GM18873 (cell line): Measurements from ENCODE around the gene GPATCH1.
"Not testable (repeated sequence)": the region's sequence is repeated elsewhere in the genome, so short reads cannot be mapped to it uniquely, and the experiment has no call there.

Source experiments
- ATAC-seq: cut with Tn5 transposase; IDR thresholded peaks from one replicate; pipeline ENCODE4 v1.9.1; 2021; ENCODE audit warnings: mild to moderate bottlenecking, moderate library complexity, moderate number of reproducible peaks; ENCODE audit not compliant: unreplicated experiment, low FRiP score

GPATCH1 gene

GRCh38 chr19:33111587-33111986 lies 30.6 kb downstream of the GPATCH1 start:
- no peak for ATAC-seq

GRCh38 chr19:33114312-33114711 lies 33.3 kb downstream of the GPATCH1 start:
- ATAC-seq = no peak

- no peak for ATAC-seq
Observed at GRCh38 chr19:33117501-33117900, 36.5 kb downstream of the GPATCH1 start.

- no peak for ATAC-seq
Observed at GRCh38 chr19:33118643-33119042, 37.7 kb downstream of the GPATCH1 start.

- no peak for ATAC-seq
Observed at GRCh38 chr19:33124207-33125098, 43.5 kb downstream of the GPATCH1 start.

GRCh38 chr19:33125929-33126388 lies 45.0 kb downstream of the GPATCH1 start:
- ATAC-seq = no peak

- ATAC-seq = not testable (repeated sequence)
Observed at GRCh38 chr19:33126712-33127111, 45.7 kb downstream of the GPATCH1 start.

- no peak for ATAC-seq
Observed at GRCh38 chr19:33129901-33130300, 48.9 kb downstream of the GPATCH1 start.

GRCh38 chr19:33130433-33130832 lies 49.5 kb downstream of the GPATCH1 start:
- no peak for ATAC-seq

- no peak for ATAC-seq
Observed at GRCh38 chr19:33132021-33132420, 51.0 kb downstream of the GPATCH1 start, which contains the start of gene WDR88. Gene WDR88 (plus strand): TSS chr19:33132114. CDS start chr19:33132170, 56 bp downstream.

- no peak for ATAC-seq
Observed at GRCh38 chr19:33132425-33132824, 51.4 kb downstream of the GPATCH1 start.

- ATAC-seq = no peak
Observed at GRCh38 chr19:33133438-33134031, 52.6 kb downstream of the GPATCH1 start.

- no peak for ATAC-seq
Observed at GRCh38 chr19:33134571-33135041, 53.6 kb downstream of the GPATCH1 start.

- ATAC-seq = no peak
Observed at GRCh38 chr19:33139165-33139564, 58.2 kb downstream of the GPATCH1 start.

GRCh38 chr19:33143897-33144405 lies 63.0 kb downstream of the GPATCH1 start:
- no peak for ATAC-seq

- no peak for ATAC-seq
Observed at GRCh38 chr19:33146209-33146608, 65.2 kb downstream of the GPATCH1 start.

GRCh38 chr19:33147538-33147937 lies 66.6 kb downstream of the GPATCH1 start:
- no peak for ATAC-seq

GRCh38 chr19:33150852-33151518 lies 70.0 kb downstream of the GPATCH1 start:
- ATAC-seq = no peak

GRCh38 chr19:33152176-33152575 lies 71.2 kb downstream of the GPATCH1 start:
- no peak for ATAC-seq

- not testable (repeated sequence) for ATAC-seq
Observed at GRCh38 chr19:33152625-33153024, 71.6 kb downstream of the GPATCH1 start.

- ATAC-seq = not testable (repeated sequence)
Observed at GRCh38 chr19:33154313-33154712, 73.3 kb downstream of the GPATCH1 start.
